ENCODE results near the gene RUFY3.
"Not testable (repeated sequence)": the region's sequence is repeated elsewhere in the genome, so short reads cannot be mapped to it uniquely, and the experiment has no call there.

RUFY3 gene

GRCh38 chr4:70840137-70840536, 118.4 kb downstream of the RUFY3 start:
- not testable (repeated sequence) for H3K27me3 Mint-ChIP-seq (ENCODE audit: low read depth); H3K9me3 Mint-ChIP-seq
- H3K4me1 Mint-ChIP-seq (ENCODE audit: low read depth) = peaks cover 24% of the 10 kb centered on the region
- DNase-seq (ENCODE audit: low spot score) = peak; percentile 73
- H3K4me3 Mint-ChIP-seq = peak overlapping the region; percentile 50
- H3K27ac Mint-ChIP-seq = peak overlapping the region; percentile 10
- H3K36me3 Mint-ChIP-seq (ENCODE audit: low read depth) = peaks cover 11% of the 10 kb centered on the region

DNA sequence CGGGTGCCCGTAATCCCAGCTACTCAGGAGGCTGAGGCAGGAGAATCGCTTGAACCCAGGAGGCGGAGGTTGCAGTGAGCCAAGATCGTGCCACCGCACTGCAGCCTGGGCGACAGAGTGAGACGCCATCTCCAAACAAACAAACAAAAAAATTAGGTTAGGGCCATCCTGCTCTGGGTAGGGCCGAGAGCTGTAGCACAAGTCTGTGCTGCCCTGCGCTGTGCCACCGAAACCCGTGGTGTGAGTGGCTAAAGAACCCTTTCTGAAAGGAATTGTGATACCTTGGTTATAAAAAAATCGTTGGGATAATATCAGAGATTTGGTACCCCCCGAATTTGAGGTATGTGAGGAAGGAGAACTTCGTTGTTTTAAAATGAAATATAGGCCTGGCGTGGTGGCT, 118.9 kb downstream of the RUFY3 start:
- H3K27me3 Mint-ChIP-seq (ENCODE audit: low read depth); H3K9me3 Mint-ChIP-seq; H3K27ac Mint-ChIP-seq; H3K4me3 Mint-ChIP-seq; DNase-seq (ENCODE audit: low spot score): not testable (repeated sequence)
- peaks cover 10% of the 10 kb centered on the region for H3K36me3 Mint-ChIP-seq (ENCODE audit: low read depth)
- H3K4me1 Mint-ChIP-seq (ENCODE audit: low read depth) = peaks cover 24% of the 10 kb centered on the region

GRCh38 chr4:70841211-70841610, 119.4 kb downstream of the RUFY3 start:
- Mint-ChIP-seq H3K36me3 (ENCODE audit: low read depth) (peaks cover 6% of the 10 kb centered on the region), H3K27ac (peak overlapping the region; percentile 34), H3K27me3 (ENCODE audit: low read depth) (no peaks in the 10 kb centered on the region), H3K4me3 (no peak overlapping the region), H3K4me1 (ENCODE audit: low read depth) (peaks cover 21% of the 10 kb centered on the region), H3K9me3 (no peaks in the 10 kb centered on the region)
- DNase-seq (ENCODE audit: low spot score) = no peak

- no peaks in the 10 kb centered on the region for H3K27me3 Mint-ChIP-seq (ENCODE audit: low read depth)
- peak overlapping the region; percentile 34 for H3K27ac Mint-ChIP-seq
- no peaks in the 10 kb centered on the region for H3K9me3 Mint-ChIP-seq
- H3K36me3 Mint-ChIP-seq (ENCODE audit: low read depth) = peaks cover 2% of the 10 kb centered on the region
- DNase-seq (ENCODE audit: low spot score) = no peak
- no peak overlapping the region for H3K4me3 Mint-ChIP-seq
- peaks cover 14% of the 10 kb centered on the region for H3K4me1 Mint-ChIP-seq (ENCODE audit: low read depth)
Observed at GRCh38 chr4:70841951-70842350, 120.2 kb downstream of the RUFY3 start.

DNA sequence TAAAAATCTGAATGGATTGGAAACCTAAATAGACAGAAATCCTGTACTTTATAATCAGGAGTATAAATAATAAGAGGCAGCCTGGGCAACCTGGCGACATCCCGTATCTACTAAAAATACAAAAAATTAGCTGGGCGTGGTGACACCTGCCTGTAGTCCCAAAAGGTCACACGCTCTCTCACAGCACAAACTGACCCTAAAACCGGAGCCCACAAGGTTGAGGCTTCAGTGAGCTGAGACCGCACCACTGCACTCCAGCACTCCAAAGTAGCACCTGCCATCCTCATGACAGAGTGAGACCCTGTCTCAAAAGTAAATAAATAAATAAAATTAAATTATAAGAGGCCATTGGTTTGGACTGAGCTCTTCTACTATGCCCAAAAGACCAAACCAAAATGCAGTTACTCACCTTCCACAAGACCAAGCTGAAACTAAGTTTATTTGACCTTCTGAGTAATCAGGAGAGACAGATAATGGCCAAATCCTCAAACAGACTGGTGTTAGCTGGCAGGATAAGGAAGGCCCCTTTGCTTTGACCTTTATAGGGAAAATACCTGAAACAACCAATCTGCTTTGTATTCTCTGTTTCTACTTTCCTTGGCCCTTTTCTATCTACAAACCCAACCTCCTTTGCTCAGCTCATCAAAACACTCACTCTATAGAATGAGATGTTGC, 121.1 kb downstream of the RUFY3 start:
- H3K27me3 Mint-ChIP-seq (ENCODE audit: low read depth) = no peaks in the 10 kb centered on the region
- H3K4me3 Mint-ChIP-seq = no peak overlapping the region
- H3K36me3 Mint-ChIP-seq (ENCODE audit: low read depth) = peaks cover 2% of the 10 kb centered on the region
- H3K4me1 Mint-ChIP-seq (ENCODE audit: low read depth) = peaks cover 13% of the 10 kb centered on the region
- no peak overlapping the region for H3K27ac Mint-ChIP-seq
- no peak for DNase-seq (ENCODE audit: low spot score)
- H3K9me3 Mint-ChIP-seq = no peaks in the 10 kb centered on the region

GRCh38 chr4:70844180-70844579, 122.4 kb downstream of the RUFY3 start:
- DNase-seq (ENCODE audit: low spot score) = no peak
- Mint-ChIP-seq H3K27ac (no peak overlapping the region), H3K4me3 (no peak overlapping the region), H3K9me3 (no peaks in the 10 kb centered on the region), H3K4me1 (ENCODE audit: low read depth) (peaks cover 10% of the 10 kb centered on the region), H3K36me3 (ENCODE audit: low read depth) (no peaks in the 10 kb centered on the region), H3K27me3 (ENCODE audit: low read depth) (no peaks in the 10 kb centered on the region)

DNA sequence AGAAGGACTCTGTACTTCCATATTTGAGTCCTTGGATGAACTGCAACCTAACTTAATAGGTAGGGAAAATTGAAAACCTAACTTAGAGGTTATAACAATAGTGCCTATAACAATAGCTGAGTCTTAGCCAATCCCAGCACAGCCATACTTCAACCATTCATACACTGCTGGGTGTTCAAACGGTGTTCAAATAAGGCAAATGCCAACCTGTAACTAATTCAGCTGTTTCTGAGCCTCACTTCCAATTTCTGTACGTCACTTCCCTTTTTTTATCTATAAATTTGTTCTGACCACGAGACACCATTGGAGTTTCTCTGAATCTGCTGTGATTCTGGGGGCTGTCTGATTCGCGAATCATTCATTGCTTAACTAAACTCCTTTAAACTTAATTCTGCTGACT, 127.5 kb downstream of the RUFY3 start:
- Mint-ChIP-seq H3K9me3 (no peaks in the 10 kb centered on the region), H3K27me3 (ENCODE audit: low read depth) (no peaks in the 10 kb centered on the region), H3K27ac (no peak overlapping the region), H3K4me1 (ENCODE audit: low read depth) (no peaks in the 10 kb centered on the region), H3K4me3 (no peak overlapping the region), H3K36me3 (ENCODE audit: low read depth) (no peaks in the 10 kb centered on the region)
- DNase-seq (ENCODE audit: low spot score) = no peak

GRCh38 chr4:70855464-70855863, 133.7 kb downstream of the RUFY3 start:
- no peak for DNase-seq (ENCODE audit: low spot score)
- Mint-ChIP-seq H3K27me3 (ENCODE audit: low read depth) (no peaks in the 10 kb centered on the region), H3K9me3 (no peaks in the 10 kb centered on the region), H3K36me3 (ENCODE audit: low read depth) (no peaks in the 10 kb centered on the region), H3K4me1 (ENCODE audit: low read depth) (no peaks in the 10 kb centered on the region), H3K4me3 (no peak overlapping the region), H3K27ac (no peak overlapping the region)
